Astrocyte of the cerebellum (primary cell): ENCODE measurements around the gene PDLIM1.

Experiments used
- DNase-seq: peaks from one replicate; pipeline ENCODE4 v3.0.0-alpha.2; 2011; ENCODE audit warnings: low read depth
- H3K4me3 ChIP-seq: 2 replicates; pipeline ENCODE4 v1.5.1; 2011; ENCODE audit warnings: mild to moderate bottlenecking, low read depth, low read length, moderate library complexity
- CTCF ChIP-seq: IDR thresholded peaks from 2 replicates; pipeline ENCODE4 v1.5.1; 2012; ENCODE audit warnings: low read length, low read depth, moderate library complexity, mild to moderate bottlenecking; ENCODE audit errors: missing control alignments
- in situ Hi-C: cut with HindIII; loops from 2 replicates; pipeline ENCODE4 v1.10.0; 2017; ENCODE audit warnings: low sequenced_read_pairs

Gene PDLIM1

GRCh38 chr10:95290461-95291364, at the start of gene PDLIM1:
Gene PDLIM1 (minus strand): TSS chr10:95291003. CDS start chr10:95290915, 88 bp downstream.
- in situ Hi-C loops: no loop called here
- peak; percentile 18 for TF ChIP-seq CTCF
- H3K4me3 ChIP-seq: peak within 1 kb of the TSS; percentile 81
- DNase-seq: no peak

- H3K4me3 ChIP-seq: no peak overlapping the region
- in situ Hi-C loops: no loop called here
- DNase-seq: no peak
- TF ChIP-seq CTCF: no peak
Measured at GRCh38 chr10:95339863-95340262, 49.1 kb upstream of the PDLIM1 start.

- in situ Hi-C loops: no loop called here
- no peak for TF ChIP-seq CTCF
- no peak for DNase-seq
- H3K4me3 ChIP-seq: no peak overlapping the region
Measured at GRCh38 chr10:95337423-95338160, 46.8 kb upstream of the PDLIM1 start.

GRCh38 chr10:95336702-95337101, 45.9 kb upstream of the PDLIM1 start:
- in situ Hi-C loops: no loop called here
- DNase-seq: no peak
- TF ChIP-seq CTCF: no peak
- H3K4me3 ChIP-seq: no peak overlapping the region

GRCh38 chr10:95335933-95336699, 45.3 kb upstream of the PDLIM1 start:
- in situ Hi-C loops: no loop called here

More at GRCh38 chr10:95335933-95336699, 45.3 kb upstream of the PDLIM1 start:
- no peak overlapping the region for H3K4me3 ChIP-seq
- TF ChIP-seq CTCF: no peak
- no peak for DNase-seq
